H9 (cell line): ENCODE data around the gene ST3GAL5. TPM values are rescaled to one million over a fixed set of nuclear protein-coding genes. Genes with fewer than 3 reads are reported as not detected.

Experiments
- DNase-seq: peaks from one replicate; pipeline ENCODE4 v3.0.0-alpha.2; 2017
- H2AFZ ChIP-seq: one replicate; pipeline ENCODE4 v1.6.1; 2013; ENCODE audit warnings: mild to moderate bottlenecking, low read length, control low read depth, moderate library complexity
- H2AK5ac ChIP-seq: 2 replicates; pipeline ENCODE4 v1.6.1; 2013; ENCODE audit warnings: low read length, control low read depth, mixed read lengths; ENCODE audit not compliant: insufficient read length
- H2BK120ac ChIP-seq: one replicate; pipeline ENCODE4 v1.6.1; 2013; ENCODE audit warnings: low read depth, mild to moderate bottlenecking, low read length, control low read depth, inconsistent platforms; ENCODE audit not compliant: poor library complexity, severe bottlenecking
- H2BK12ac ChIP-seq: 2 replicates; pipeline ENCODE4 v1.6.1; 2013; ENCODE audit warnings: low read length, control low read depth, mixed read lengths, low read depth; ENCODE audit not compliant: insufficient read length
- H2BK15ac ChIP-seq: 2 replicates; pipeline ENCODE4 v1.6.1; 2013; ENCODE audit warnings: low read depth, low read length, control low read depth
- H2BK20ac ChIP-seq: one replicate; pipeline ENCODE4 v1.6.1; 2013; ENCODE audit warnings: low read depth, mild to moderate bottlenecking, low read length, control low read depth, inconsistent platforms; ENCODE audit not compliant: poor library complexity, severe bottlenecking
- H2BK5ac ChIP-seq: 2 replicates; pipeline ENCODE4 v1.6.1; 2013; ENCODE audit warnings: low read length, control low read depth, mixed read lengths; ENCODE audit not compliant: insufficient read length
- H3K14ac ChIP-seq: 2 replicates; pipeline ENCODE4 v1.6.1; 2013; ENCODE audit warnings: low read length, control low read depth; ENCODE audit not compliant: insufficient read depth
- H3K18ac ChIP-seq: 2 replicates; pipeline ENCODE4 v1.6.1; 2013; ENCODE audit warnings: low read depth, mild to moderate bottlenecking, mixed read lengths, low read length, control low read depth; ENCODE audit not compliant: insufficient read length
- H3K23ac ChIP-seq: 2 replicates; pipeline ENCODE4 v1.6.1; 2013; ENCODE audit warnings: low read length, control low read depth, mixed read lengths, low read depth; ENCODE audit not compliant: insufficient read length
- H3K23me2 ChIP-seq: 2 replicates; pipeline ENCODE4 v1.6.1; 2013; ENCODE audit warnings: low read depth, mild to moderate bottlenecking, mixed read lengths, low read length, control low read depth; ENCODE audit not compliant: insufficient read length, poor library complexity, severe bottlenecking
- H3K27ac ChIP-seq: 2 replicates; pipeline ENCODE4 v1.5.1; 2013; ENCODE audit warnings: low read length, control low read depth, mixed read lengths, low read depth; ENCODE audit not compliant: insufficient read length
- H3K27me3 ChIP-seq: 2 replicates; pipeline ENCODE4 v1.6.1; 2013; ENCODE audit warnings: low read length, control low read depth, inconsistent platforms; ENCODE audit not compliant: insufficient read depth
- H3K4ac ChIP-seq: 2 replicates; pipeline ENCODE4 v1.6.1; 2013; ENCODE audit warnings: low read depth, mild to moderate bottlenecking, control low read depth, inconsistent platforms, low read length, moderate library complexity
- H3K4me1 ChIP-seq: 2 replicates; pipeline ENCODE4 v1.6.1; 2013; ENCODE audit warnings: low read length, control low read depth, inconsistent platforms; ENCODE audit not compliant: insufficient read depth
- H3K4me2 ChIP-seq: 2 replicates; pipeline ENCODE4 v1.6.1; 2013; ENCODE audit warnings: low read length, control low read depth, mixed read lengths; ENCODE audit not compliant: insufficient read length, insufficient read depth
- H3K56ac ChIP-seq: 2 replicates; pipeline ENCODE4 v1.6.1; 2013; ENCODE audit warnings: low read depth, mild to moderate bottlenecking, mixed read lengths, low read length, control low read depth; ENCODE audit not compliant: insufficient read length
- H3K79me1 ChIP-seq: 2 replicates; pipeline ENCODE4 v1.6.1; 2013; ENCODE audit warnings: low read depth, mild to moderate bottlenecking, moderate library complexity, low read length, control low read depth, inconsistent platforms; ENCODE audit not compliant: insufficient read depth, poor library complexity, severe bottlenecking
- H3K79me2 ChIP-seq: 2 replicates; pipeline ENCODE4 v1.6.1; 2013; ENCODE audit warnings: low read length, control low read depth, inconsistent platforms; ENCODE audit not compliant: insufficient read depth
- H3K9ac ChIP-seq: 2 replicates; pipeline ENCODE4 v1.6.1; 2013; ENCODE audit warnings: low read length, control low read depth, mixed read lengths; ENCODE audit not compliant: insufficient read length; ENCODE audit errors: extremely low read depth
- H3K9me3 ChIP-seq: one replicate; pipeline ENCODE4 v1.6.1; 2013; ENCODE audit warnings: low read depth, low read length, inconsistent platforms; ENCODE audit not compliant: control insufficient read depth
- H3T11ph ChIP-seq: one replicate; pipeline ENCODE4 v1.6.1; 2013; ENCODE audit warnings: mild to moderate bottlenecking, low read length, control low read depth, inconsistent platforms
- H4K20me1 ChIP-seq: one replicate; pipeline ENCODE4 v1.6.1; 2013; ENCODE audit not compliant: control insufficient read depth, insufficient read length, insufficient read depth
- H4K5ac ChIP-seq: 2 replicates; pipeline ENCODE4 v1.6.1; 2013; ENCODE audit warnings: low read depth, mild to moderate bottlenecking, mixed read lengths, low read length, control low read depth; ENCODE audit not compliant: insufficient read length
- H4K8ac ChIP-seq: replicated peaks from 2 replicates; pipeline ENCODE4 v1.6.1; 2013; ENCODE audit warnings: low read length, control low read depth, mixed read lengths, low read depth; ENCODE audit not compliant: insufficient read length
- H4K91ac ChIP-seq: 2 replicates; pipeline ENCODE4 v1.6.1; 2013; ENCODE audit warnings: low read depth, mild to moderate bottlenecking, moderate library complexity, mixed read lengths, low read length, control low read depth; ENCODE audit not compliant: insufficient read length
- H3K27ac Mint-ChIP-seq, 3 experiments: 2 replicates in 2 of 3; 3 replicates in 1 of 3; pipeline ENCODE4 v1.8.0; 2020 to 2021; ENCODE audit warnings: mixed read lengths in 3 of 3, mild to moderate bottlenecking in 1 of 3, moderate library complexity in 1 of 3
- H3K27me3 Mint-ChIP-seq: 2 replicates; pipeline ENCODE4 v1.8.0; 2021; ENCODE audit warnings: low read depth, mild to moderate bottlenecking, moderate library complexity, mixed read lengths
- H3K36me3 Mint-ChIP-seq, 3 experiments: 2 replicates in 2 of 3; 3 replicates in 1 of 3; pipeline ENCODE4 v1.8.0; 2020 to 2021; ENCODE audit warnings: low read depth in 3 of 3, mixed read lengths in 3 of 3; ENCODE audit not compliant: insufficient read depth in 1 of 3
- H3K4me1 Mint-ChIP-seq, 2 experiments: 2 replicates each; pipeline ENCODE4 v1.8.0; 2020; ENCODE audit warnings: mixed read lengths in 2 of 2
- H3K4me3 Mint-ChIP-seq, 2 experiments: 2 replicates in 1 of 2; 3 replicates in 1 of 2; pipeline ENCODE4 v1.8.0; 2020 to 2021; ENCODE audit warnings: mild to moderate bottlenecking in 2 of 2, mixed read lengths in 2 of 2, moderate library complexity in 1 of 2
- H3K9me3 Mint-ChIP-seq, 2 experiments: 2 replicates in 1 of 2; 3 replicates in 1 of 2; pipeline ENCODE4 v1.8.0; 2020; ENCODE audit warnings: mild to moderate bottlenecking in 2 of 2, mixed read lengths in 2 of 2, moderate library complexity in 1 of 2
- WGBS: extraction: QIAGEN DNeasy Blood & Tissue Kit; methylation state at CpG from one replicate; pipeline ENCODE4 v1.1.7; 2013; ENCODE audit warnings: missing lambda C conversion rate, low lambda C conversion rate, mixed read lengths; ENCODE audit not compliant: insufficient read length; ENCODE audit errors: extremely low coverage; 5-methylcytosine and 5-hydroxymethylcytosine counted together
- total RNA-seq: library from RNA; stranded (reverse); gene quantifications from 2 replicates; pipeline ENCODE4 v1.2.1, GENCODE V29; 2021
- TF ChIP-seq, protein P1 (sequence below): fragments of 200-600 bp; sonication (generic); conservative IDR thresholded peaks from 3 replicates; pipeline ENCODE4 v1.8.0; 2021; ENCODE audit warnings: antibody characterized with exemption, mild to moderate bottlenecking

Gene ST3GAL5
- total RNA-seq, 1 experiment from 2014 or later = 3.3 TPM

DNA sequence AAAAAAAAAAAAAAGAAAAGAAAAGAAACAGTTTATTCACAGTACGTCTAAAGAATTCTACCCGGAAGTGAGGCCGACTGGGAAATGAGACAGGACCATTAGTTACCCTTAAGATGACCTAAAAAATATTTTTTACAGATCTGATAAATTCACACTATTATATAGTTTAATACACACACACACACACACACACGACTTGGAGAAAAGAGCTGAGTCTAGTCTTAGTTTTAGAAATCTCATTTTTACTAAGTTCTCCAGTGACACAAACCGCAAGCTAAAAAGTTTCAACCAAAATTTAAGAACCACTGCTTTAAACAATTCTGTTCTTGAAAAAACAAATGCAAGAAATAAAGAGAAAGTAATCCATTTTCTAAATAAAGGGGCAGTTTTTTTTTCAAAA lies 27.1 kb downstream of the ST3GAL5 start:
- Histone ChIP-seq H2AK5ac (no peak overlapping the region), H2BK5ac (no peak overlapping the region), H2BK20ac (no peak overlapping the region), H2BK15ac (no peak overlapping the region), H3T11ph (no peak overlapping the region), H3K56ac (no peak overlapping the region), H4K20me1 (no peaks in the 10 kb centered on the region), H3K23ac (no peak overlapping the region), H3K18ac (no peak overlapping the region), H3K4me2 (no peak overlapping the region), H3K4me1 (no peaks in the 10 kb centered on the region), H3K9me3 (no peaks in the 10 kb centered on the region), H4K91ac (no peak overlapping the region), H3K14ac (no peak overlapping the region), H3K27ac (no peak overlapping the region), H4K5ac (no peak overlapping the region), H3K9ac (no peak overlapping the region), H2AFZ (no peak overlapping the region), H3K79me1 (no peaks in the 10 kb centered on the region), H3K4ac (no peak overlapping the region), H4K8ac (no peak overlapping the region), H3K79me2 (no peaks in the 10 kb centered on the region), H3K27me3 (no peaks in the 10 kb centered on the region), H2BK12ac (no peak overlapping the region), H2BK120ac (no peak overlapping the region), H3K23me2 (no peaks in the 10 kb centered on the region)
- Mint-ChIP-seq H3K27me3 (no peaks in the 10 kb centered on the region; the same call in 1 of the 2 replicates), H3K27ac (0 out of 7 replicates have a peak overlapping the region, but pooled peaks of 1 of the 3 experiments have one; percentile 38), H3K9me3 (no peaks in the 10 kb centered on the region), H3K36me3 (no peaks in the 10 kb centered on the region), H3K4me3 (no peak overlapping the region), H3K4me1 (no peaks in the 10 kb centered on the region)
- no peak for DNase-seq
- no CpG with 5 or more reads among the region's 5 CpGs for WGBS
- TF ChIP-seq, protein P1, sequence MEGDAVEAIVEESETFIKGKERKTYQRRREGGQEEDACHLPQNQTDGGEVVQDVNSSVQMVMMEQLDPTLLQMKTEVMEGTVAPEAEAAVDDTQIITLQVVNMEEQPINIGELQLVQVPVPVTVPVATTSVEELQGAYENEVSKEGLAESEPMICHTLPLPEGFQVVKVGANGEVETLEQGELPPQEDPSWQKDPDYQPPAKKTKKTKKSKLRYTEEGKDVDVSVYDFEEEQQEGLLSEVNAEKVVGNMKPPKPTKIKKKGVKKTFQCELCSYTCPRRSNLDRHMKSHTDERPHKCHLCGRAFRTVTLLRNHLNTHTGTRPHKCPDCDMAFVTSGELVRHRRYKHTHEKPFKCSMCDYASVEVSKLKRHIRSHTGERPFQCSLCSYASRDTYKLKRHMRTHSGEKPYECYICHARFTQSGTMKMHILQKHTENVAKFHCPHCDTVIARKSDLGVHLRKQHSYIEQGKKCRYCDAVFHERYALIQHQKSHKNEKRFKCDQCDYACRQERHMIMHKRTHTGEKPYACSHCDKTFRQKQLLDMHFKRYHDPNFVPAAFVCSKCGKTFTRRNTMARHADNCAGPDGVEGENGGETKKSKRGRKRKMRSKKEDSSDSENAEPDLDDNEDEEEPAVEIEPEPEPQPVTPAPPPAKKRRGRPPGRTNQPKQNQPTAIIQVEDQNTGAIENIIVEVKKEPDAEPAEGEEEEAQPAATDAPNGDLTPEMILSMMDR = no peak
